Stimulated activated CD8-positive, alpha-beta memory T cell treated with anti-CD3 and anti-CD28 coated beads, Interleukin-7, amount 100 ng/mL, for 4 hours (primary cell): ENCODE data around the gene RAPGEF5.

ENCODE experiments used
- DNase-seq, 2 donors: peaks; one replicate each; pipeline ENCODE4 v3.0.0-alpha.2; 2020; ENCODE audit warnings: low read depth in 2 of 2

The RAPGEF5 gene

GRCh38 chr7:22302951-22303423, 54.0 kb downstream of the RAPGEF5 start:
- no peak for DNase-seq

- DNase-seq = no peak
These were observed 54.8 kb downstream of the RAPGEF5 start for GRCh38 chr7:22302193-22302592.

- no peak for DNase-seq
These were observed 55.2 kb downstream of the RAPGEF5 start for GRCh38 chr7:22301790-22302189.

GRCh38 chr7:22300839-22301238, 56.1 kb downstream of the RAPGEF5 start:
- DNase-seq = no peak

- DNase-seq = no peak
These were observed 60.0 kb downstream of the RAPGEF5 start for GRCh38 chr7:22296916-22297315.

- DNase-seq = no peak
These were observed 60.7 kb downstream of the RAPGEF5 start for GRCh38 chr7:22296265-22296566.

- no peak for DNase-seq
These were observed 61.3 kb downstream of the RAPGEF5 start for GRCh38 chr7:22295402-22296264.

GRCh38 chr7:22292531-22292930, 64.4 kb downstream of the RAPGEF5 start:
- DNase-seq = no peak

- DNase-seq = no peak
These were observed 65.0 kb downstream of the RAPGEF5 start for GRCh38 chr7:22291977-22292376.

- DNase-seq = no peak
These were observed 68.8 kb downstream of the RAPGEF5 start for GRCh38 chr7:22288202-22288601.

GRCh38 chr7:22287412-22287811, 69.5 kb downstream of the RAPGEF5 start:
- no peak for DNase-seq

- no peak for DNase-seq
These were observed 70.5 kb downstream of the RAPGEF5 start for GRCh38 chr7:22286436-22286835.

GRCh38 chr7:22281481-22281880, 75.5 kb downstream of the RAPGEF5 start:
- no peak for DNase-seq

GRCh38 chr7:22280031-22280430, 76.9 kb downstream of the RAPGEF5 start:
- DNase-seq = no peak

- DNase-seq = no peak
These were observed 78.3 kb downstream of the RAPGEF5 start for GRCh38 chr7:22278660-22279059.

- no peak for DNase-seq
These were observed 79.6 kb downstream of the RAPGEF5 start for GRCh38 chr7:22277375-22277774.

- no peak for DNase-seq
These were observed 81.3 kb downstream of the RAPGEF5 start for GRCh38 chr7:22275661-22276060.

- DNase-seq = no peak
These were observed 85.6 kb downstream of the RAPGEF5 start for GRCh38 chr7:22271311-22271710.

GRCh38 chr7:22270371-22270770, 86.6 kb downstream of the RAPGEF5 start:
- DNase-seq = no peak

- no peak for DNase-seq
These were observed 87.0 kb downstream of the RAPGEF5 start for GRCh38 chr7:22269963-22270362.

GRCh38 chr7:22268884-22269421, 88.0 kb downstream of the RAPGEF5 start:
- no peak for DNase-seq

- DNase-seq = no peak
These were observed 88.9 kb downstream of the RAPGEF5 start for GRCh38 chr7:22267930-22268615.

- DNase-seq = no peak
These were observed 94.4 kb downstream of the RAPGEF5 start for GRCh38 chr7:22262538-22262937.
